Fibroblast of gingiva (primary cell): ENCODE data around the gene TMEM238L.

Experiments used
- DNase-seq: peaks from one replicate; pipeline ENCODE4 v3.0.0-alpha.2; 2011; ENCODE audit warnings: low read depth

The TMEM238L gene

DNA sequence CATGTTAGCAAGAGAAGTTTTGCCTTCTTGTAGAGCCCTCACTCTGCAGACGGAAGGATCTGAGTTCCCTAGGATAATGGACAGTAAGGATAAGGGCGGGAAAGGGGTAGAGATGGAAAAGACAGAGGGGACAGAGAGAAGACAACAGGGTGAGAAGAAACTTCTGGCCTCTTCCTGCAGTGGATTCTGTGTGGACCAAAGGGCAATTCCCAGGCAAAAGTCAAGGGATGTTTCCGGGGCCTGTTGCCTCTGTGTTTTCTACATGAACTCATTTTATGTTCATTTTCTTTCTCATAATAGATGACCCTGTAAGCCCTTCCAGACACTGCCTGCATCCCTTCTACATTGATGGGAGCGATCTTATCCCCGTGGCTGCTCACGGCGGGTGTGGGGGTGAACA, 647 bp upstream of the TMEM238L start:
- DNase-seq, result no peak

DNA sequence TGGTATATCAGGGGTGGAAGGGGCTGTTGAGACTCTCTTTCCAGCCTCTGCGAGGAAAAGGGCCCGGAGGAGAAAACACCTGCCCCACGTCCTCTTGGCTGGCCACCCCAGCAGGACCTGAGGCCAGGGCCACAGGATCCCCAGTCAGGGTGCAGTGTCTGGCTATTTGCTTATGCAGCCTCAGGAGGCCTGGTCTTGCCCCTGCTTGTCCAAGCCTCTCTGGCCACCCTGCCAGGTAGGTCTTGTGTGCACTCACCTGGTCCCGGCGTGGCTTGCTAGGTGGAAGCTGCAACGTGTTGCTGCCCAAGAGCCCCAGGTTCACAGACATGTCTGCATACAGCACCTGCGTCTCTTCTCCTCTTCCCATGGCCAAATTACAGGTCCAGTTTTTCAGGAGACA, 549 bp downstream of the TMEM238L start:
- no peak for DNase-seq

DNA sequence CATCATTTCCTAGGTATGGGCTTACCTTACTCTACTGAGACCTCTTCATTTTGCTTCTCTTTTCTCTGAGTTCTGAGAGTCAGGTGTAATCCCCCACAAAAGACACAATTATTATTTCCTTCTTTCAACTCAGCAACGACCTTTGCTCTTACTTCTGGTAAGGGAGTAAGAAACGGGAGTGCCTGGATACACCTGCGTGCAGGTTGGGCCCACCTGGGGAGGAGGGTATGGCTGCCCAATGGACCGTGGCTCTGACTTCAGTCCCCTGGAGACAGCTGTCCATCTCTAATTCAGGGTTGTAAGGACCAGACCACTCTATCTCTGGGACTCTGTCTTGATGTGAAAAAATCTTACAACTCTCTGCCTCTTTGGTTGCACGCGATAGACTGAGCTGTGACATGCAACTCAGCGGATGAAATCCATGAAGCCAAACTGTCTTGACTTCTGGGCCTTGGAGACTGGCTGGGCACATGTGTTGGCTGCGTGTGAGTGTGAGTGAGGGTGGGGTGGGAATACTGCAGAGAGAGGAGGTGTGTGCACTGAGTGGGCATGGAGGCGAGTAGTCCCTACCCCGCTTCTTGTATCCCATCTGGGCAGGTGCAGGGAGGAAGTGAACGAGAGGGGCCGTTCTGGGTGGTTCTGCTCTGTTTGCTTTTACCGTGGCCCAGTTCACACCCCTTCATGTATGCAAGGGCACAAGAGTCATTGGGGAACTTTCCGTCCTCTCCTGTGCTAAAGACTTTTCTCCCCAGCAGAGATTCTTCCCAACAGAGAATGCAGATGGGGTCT, 1.2 kb downstream of the TMEM238L start:
- DNase-seq, result no peak

DNA sequence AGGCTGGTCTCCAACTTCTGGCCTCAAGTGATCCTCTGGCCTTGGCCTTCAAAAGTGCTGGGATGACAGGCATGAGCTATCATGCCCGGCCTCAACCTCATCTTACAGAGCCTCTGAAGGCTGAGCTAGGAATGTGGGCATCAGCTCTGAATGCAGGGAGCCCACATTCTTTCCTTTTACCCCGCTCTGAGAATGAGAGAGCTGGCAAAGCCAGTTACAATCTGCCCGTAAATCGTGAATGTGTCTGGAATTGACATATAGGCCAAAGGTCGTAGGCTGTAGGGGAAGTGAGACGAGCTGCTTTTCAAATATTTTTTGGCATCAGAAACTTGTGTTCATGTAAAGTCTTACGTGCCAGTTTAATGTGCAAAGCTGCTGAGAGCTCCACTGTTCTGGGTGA, 4.5 kb downstream of the TMEM238L start:
- no peak for DNase-seq

DNA sequence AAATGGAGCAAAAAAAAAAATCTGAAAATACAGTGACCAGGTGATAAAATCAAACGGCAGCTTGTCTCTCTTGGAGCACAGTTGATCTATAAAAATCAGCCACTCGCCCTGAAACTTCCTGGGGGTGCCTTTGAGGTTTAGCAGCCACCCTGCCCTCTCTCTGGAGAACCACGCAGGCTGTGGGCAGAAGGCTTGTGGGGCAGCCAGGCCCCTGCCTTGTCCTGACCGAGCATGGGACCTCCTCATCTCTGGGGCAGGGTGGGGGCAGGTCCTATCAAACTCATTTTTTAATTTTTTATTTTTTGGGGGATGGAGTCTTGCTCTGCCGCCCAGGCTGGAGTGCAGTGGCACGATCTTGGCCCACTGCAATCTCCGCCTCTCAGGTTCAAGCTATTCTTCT, 5.0 kb downstream of the TMEM238L start:
- DNase-seq, result no peak

DNA sequence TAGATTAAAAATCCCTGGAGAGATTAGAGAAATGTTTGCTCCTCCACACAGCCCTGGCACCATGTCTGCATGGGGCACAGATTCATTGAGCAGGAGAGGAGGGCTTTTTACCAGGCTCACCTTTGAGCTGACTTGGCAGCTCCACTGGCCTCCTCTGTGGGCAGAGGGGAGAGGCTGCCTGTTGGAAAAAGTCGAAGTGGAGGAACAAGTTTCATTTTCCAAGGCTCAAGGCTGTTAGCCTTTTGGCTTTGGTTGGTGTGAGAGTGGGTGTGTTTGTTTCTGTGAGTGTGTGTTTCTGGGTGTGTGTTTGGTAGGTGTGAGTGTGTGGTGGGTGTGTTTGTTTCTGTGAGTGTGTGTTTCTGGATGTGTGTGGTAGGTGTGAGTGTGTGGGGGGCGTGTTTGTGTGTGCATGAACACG, 5.6 kb downstream of the TMEM238L start:
- no peak for DNase-seq

DNA sequence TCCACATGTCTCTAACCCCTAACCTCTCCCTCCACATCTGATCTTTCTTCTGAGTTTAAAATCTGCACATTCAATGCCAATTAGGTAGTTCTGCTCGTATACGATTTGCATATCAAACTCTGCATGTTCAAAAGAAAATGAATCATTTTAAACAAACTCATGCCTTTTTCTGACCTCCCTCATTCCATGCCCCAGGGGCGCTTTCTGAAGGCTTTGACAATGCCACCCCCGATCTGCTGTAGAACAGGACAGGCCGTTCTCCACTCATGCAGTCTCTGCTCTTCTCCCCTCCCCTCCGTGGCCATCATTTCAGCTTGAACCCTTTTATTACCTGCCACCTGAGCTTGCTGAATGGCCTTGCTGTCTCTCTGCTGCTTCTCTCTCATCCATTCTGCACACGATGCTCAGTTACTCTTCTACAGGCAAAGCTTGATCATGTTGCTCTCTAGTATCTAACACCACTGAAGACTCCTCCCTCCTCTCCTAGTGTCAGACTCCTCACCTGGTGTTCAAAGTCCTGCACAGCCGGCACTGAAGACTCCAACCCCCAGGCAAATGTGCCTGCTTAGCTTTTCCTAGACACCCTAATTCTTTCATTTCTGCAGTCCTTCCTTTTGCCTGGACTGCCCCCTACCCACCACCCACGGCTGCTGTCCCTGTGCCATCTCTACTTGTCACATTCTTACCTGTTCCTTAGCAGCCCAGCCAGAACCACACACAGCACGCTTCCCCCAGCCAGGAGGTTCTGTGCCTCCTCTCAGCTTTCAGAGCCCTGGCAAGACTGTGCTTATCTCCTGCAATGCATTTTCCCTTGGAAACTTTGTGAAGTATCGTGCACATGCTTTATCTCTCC, 6.2 kb downstream of the TMEM238L start:
- DNase-seq, result no peak

DNA sequence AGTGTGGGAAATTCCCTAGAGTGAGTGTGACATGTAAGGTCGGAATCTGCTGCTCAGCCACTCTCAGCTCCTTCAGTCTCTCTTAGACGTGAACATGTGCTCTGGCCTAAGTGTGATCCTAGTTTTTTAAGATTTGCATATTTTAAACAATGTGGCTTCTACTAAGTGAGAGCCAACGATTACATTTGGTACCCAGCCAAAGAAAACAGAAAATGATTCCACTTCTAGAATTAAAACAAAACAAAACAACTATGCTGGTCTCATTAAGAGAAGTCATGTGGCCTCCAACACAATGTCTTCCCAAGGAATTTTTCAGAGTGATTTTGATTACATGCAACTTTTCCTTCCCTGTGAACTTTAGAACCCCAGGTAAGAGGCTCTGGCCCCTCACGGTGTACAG, 10.1 kb downstream of the TMEM238L start:
- no peak for DNase-seq

DNA sequence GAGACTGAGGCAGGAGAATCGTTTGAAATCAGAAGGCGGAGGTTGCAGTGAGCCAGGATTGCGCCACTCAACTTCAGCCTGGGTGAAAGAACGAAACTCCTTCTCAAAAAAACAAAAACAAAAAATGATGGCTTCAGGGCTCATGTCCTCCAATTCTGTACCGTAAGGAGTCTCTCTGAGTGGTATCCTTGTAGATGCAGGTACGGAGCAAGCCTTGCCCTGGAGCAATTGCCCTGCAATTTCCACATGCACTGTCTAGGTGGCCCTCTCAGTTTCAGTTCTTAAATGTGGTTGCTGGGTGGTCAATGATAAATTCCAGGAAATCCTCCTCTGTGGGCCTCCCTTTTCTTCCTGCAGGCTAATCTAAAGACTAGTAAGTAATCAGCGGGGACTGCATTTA, 10.6 kb downstream of the TMEM238L start:
- DNase-seq, result no peak

DNA sequence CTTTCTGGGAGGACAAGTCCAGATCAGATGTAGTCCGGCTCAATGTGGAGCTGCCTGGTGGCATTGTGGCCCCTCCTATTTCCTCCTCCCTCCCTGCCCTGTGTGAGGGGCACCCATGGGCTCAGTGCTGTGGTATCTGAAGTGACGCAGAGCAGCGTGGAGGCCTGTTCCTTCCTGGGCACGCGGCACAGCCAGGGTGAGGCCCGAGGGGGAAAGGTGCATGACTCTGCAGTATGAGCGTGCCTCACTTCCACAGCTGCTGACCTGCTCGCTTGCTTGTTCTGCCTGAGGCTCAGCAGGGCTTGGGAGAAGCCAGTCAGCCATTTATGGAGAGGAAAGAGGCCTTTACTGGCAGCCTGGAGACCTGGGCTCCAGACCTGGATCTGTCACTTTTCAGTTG, 11.7 kb downstream of the TMEM238L start:
- no peak for DNase-seq

DNA sequence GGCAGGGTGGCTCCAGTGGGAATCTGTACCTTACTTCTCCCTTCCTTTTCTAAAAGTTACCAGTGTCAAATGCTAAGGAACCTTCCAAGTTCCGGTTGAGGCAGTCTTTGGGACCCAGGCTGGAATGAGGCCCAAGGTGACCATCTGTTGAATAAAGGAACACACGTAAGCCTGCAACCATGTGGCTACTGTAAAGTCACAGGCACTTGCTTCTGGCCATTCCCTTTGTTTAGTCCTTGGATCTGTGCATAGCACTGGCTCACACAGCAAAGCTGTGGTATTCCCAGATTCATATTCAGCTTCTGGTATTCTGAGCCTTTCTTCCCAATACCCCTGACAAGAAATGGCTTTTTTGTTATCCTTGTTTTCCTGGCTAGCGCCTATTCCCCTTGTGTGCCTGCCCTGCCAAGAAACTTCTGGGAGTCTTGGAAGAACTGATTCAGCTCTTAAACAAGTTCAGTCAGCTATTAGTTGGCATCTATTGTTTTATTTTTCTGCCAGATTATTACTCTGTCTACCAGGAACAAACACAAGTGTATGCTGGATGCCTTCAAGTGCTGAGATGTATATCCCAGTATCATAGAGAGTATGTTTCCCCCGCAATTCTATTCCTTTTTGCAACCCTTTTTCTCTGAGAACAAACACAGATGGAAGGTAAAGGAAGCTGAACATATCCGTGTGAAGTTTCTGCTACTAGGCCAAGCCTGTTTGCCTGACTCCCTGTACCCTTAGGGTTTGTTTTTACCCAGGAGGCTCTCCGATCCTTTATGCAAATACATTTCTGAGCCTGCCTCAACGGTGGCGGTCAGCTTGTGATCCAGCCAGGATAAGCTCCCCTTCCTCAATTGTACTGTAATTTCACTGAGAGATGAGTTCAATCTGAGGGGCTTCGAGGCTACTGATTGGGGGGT, 13.2 kb downstream of the TMEM238L start:
- DNase-seq, result no peak

DNA sequence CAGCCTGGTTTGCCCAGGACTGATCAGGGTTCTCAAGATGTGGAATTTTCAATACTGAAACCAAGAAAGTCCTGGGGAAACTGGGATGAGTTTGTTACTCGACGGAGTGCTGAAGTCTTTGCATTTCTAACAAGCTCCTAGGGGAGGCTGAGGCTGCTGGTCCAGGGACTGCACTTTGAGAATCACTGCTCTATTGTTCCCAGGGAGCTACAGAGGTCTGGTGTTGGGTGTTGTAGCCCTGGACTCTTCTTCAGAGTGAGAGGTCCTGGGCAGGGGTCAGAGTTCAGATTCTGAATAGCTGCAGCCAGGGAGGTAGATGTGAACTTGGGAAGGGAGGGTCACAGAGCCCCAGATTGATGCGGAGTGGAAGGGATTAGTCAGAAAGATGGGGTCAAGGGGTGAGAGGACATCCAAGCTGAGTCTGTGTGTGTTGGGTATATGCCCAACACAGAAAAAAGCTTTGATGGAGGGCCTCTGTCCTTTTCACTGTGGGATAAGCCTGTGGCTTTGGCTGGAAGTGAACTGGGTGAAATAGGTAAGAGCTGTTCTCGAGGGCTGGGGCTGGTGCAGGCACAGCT, 14.1 kb downstream of the TMEM238L start:
- no peak for DNase-seq

DNA sequence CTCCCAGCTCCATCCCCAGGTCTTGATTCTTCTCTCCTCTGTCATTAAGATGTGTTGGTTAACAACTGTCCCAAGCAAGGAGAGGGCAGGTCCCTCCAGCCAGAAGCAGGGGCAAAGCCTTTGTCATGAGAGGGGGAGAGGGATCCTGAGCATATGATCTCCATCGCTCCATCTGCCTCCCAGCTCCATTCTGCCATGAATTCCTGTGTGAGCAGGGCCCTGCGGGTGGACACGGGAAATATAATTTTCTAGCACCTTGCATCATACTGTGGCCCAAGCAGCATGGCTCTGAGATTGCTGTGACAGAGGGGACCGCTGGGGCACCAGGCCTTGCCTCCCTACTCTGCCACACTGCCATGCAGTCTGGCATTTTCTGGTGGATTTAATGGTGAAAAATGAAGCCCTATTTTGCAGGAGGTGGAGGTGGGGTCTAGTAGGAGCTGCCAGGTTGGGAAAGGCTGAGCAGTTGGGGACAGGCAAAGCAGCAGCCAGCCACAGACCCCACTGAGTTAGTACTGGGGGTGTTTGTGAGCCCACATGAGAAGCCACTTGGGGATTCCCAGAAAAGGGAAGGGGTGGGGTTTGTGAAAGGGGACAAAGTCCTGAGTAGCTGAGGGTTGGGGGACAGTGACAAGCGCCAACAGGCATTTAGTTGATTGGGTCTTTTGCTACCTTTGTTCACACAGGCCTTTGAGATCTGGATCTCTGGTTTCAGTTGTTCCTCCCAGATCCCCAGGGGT, 16.4 kb downstream of the TMEM238L start:
- DNase-seq, result no peak

DNA sequence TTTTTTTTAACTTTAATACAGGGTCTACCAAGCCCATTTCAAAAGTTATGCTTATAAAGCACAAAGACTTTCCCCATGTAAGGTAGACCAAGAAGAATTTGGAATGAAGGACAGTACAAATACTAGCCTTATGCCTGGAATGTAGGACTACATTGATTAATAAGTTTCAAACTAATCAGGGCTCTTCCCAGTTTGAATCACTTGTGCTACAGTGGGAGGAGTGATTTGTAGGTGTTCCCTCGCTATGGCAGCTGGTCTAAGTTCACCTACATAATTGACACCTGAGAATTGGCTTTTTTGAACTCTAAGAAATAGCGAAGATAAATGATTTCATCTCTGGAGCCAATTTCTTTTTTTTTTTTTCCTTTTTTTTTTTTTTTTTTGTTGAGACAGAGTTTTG, 18.6 kb downstream of the TMEM238L start:
- no peak for DNase-seq

DNA sequence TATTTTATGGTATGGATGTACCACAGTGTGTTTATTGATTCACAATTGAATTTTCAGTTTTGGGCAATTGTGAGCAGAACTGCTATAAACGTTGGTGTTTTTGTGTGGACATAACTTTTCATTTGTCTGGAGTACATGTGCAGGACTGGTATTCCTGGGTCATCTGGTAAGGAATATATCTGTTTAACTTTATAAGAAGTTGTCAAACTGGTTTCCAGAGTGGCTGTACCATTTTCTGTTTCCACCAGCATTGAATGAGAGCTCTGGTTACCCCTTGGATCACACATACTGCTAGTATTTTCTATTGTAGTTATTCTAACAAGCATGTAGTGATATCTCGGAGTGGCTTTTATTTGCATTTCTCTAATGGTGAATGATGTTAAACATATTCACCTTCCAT, 24.3 kb downstream of the TMEM238L start:
- no peak for DNase-seq

DNA sequence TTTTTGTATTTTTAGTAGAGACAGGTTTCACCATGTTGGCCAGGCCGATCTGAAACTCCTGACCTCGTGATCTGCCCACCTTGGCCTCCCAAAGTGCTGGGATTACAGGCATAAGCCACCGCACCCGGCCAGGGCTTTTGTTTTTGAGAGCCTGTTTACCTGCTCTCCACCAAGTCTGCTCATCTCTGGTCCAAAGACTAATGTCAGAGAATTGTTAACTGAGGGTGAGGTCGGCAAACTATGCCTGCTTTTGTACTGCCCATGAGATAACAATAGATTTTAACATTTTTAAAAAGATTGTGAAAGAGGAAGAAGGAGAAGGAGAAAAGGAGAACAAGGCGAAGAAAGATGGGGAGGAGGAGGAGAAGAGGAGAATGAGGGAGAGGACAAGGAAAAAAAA, 26.0 kb downstream of the TMEM238L start:
- DNase-seq, result no peak

DNA sequence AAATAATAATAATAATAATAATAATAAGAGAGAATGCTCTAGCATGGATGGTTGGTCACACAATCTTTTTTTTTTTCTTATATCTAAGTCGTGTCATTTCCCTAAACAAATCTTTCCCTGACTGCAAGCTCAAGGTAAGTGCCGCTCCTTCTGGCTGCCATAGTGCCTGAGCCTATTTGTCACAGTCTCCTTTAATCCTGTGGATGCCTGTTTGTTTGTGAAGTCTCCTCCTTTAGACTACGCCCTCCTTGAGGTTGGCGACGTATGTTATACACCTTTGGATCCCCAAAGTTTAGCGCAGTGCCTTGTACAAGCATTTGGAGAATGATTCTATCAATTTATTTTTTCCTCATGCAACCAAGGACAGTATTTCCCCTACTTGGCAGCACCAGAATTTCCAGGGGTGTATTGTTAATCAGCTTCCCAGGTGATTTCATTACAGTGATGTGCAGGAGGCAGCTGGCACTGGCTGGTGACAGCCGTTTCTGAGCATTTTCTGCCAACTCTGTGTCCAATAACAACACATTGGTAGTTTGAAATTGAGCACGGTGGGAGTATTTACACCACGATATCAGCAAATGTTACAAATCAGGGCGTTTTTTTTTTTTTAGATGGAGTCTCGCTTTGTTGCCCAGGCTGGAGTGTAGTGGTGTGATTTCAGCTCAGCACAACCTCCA, 26.6 kb downstream of the TMEM238L start:
- DNase-seq, result no peak

DNA sequence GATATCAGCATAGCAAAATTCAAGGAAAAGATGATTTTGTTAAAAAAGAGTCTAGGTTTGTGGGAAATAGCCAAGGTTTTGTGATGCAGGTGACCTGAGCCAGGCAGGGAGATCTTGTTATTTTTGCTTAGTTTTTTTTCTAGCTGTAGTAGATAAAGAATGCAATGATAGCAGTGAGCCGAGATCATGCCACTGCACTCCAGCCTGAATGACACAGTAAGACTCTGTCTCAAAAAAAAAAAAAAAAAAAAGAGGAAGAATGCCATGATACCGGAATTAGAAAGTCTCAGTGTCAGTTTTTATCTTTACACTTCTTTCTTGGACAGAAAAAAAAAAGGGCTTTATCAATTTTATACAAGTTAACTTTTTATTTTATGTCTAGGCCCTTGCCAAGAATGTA, 27.5 kb downstream of the TMEM238L start:
- DNase-seq, result no peak

DNA sequence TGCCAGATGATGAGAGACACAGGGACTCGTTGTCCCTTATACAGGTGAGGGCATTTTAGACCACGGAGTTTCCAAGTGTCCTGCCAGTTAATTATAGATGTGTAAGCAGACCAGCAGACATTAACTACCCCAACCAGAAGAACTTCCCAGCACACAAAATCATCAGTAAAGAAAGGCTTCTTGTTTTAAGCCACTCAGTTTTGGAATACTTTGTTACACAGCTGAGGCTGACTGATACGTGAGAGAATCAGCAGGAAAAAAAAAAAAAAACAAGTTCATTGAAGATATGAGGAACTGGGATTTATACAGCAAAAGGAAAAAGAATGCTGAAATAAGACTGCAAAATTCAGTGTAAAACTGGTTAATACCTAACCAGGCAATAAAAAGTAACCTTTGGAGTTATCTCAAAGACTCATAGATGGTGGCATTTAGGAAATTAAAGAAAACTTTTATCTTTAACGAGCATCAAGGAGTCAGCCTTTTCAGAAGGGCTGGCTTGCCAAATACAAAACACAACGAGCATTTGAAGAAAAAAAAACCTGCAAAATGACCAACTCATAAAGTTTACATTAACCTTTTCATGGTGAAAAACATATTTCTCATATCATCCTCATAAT, 28.1 kb downstream of the TMEM238L start:
- DNase-seq, result no peak

DNA sequence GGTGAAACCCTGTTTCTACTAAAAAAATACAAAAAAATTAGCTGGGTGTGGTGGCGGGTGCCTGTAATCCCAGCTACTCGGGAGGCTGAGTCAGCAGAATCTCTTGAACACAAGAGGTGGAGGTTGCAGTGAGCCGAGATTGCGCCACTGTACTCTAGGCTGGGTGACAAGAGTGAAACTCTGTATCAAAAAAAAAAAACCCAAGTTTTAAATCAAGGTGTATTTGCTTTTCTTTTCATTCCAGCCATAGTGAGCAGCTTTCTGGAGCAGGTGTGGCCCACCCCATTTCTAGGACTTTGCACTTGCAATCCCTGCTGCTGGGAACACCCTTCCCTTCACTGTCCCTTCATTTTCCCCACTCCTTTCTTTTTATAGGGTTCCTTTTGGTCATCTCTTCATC, 28.8 kb downstream of the TMEM238L start:
- DNase-seq, result no peak
